SH-SY5Y (cell line): ENCODE results near the gene CCSER1.

ENCODE experiments used
- GATA2 ChIP-seq: IDR thresholded peaks from 2 replicates; pipeline ENCODE4 v1.6.1; 2011; ENCODE audit warnings: mild to moderate bottlenecking, low read depth, low read length
- GATA3 ChIP-seq: IDR thresholded peaks from 2 replicates; pipeline ENCODE4 v1.6.1; 2011; ENCODE audit warnings: low read depth, mild to moderate bottlenecking, low read length, moderate library complexity

CCSER1 gene

DNA sequence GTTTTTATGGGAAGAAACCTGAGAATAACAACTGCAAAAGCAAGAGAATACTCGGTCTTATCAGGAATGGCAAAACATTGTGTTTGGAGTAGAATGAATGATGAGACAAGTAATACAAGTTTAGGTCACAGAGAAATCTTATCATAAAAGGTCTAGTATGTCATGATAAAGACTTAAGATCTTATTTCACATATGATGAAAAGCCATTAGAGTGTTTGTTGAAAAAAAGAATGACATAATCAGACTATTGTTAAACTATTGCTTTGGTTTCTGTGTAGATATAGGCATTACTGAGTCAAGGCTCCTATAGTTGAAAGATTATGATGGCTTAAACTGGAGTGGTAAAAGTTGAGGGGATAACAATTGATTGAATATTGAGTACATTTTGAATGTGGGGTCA is 603.6 kb downstream of the CCSER1 start:
- no peak for TF ChIP-seq GATA3
- no peak for TF ChIP-seq GATA2

DNA sequence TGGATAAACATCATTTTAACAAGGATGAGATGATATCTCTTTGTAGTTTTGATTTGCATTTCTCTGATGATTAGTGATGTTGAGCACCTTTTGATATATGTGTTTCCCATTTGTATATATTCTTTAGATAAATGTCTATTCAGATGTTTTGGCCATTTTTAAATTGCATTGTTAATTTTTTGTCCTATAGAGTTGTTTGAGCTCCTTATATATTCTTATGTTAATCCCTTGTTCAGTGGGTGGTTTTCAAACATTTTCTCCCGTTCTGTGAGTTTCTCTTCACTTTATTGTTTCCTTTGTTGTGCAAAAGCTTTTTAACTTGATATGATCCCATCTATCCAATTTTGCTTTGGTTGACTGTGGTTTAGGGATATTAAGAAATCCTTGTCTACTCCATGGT is 606.0 kb downstream of the CCSER1 start:
- TF ChIP-seq GATA3, result no peak
- TF ChIP-seq GATA2, result no peak

DNA sequence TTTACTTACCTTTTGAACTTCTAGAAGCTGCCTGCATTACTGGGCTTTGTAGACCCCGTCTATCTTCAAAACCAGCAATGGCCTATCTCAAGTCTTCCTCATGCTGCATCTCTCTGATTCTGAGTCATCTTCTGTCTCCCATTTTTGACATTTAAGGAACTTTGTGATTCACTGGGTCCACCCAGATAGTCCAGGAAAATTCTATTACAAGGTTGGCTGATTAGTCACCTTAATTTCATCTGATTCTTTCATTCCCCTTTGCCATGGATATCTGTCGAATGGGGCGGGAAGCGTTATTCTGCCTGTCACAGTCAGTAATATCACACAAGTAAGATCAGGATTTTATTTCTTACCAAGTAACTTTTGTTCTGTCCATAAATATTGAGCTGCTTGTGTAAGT is 618.0 kb downstream of the CCSER1 start:
- TF ChIP-seq GATA3 (no peak), GATA2 (no peak)

DNA sequence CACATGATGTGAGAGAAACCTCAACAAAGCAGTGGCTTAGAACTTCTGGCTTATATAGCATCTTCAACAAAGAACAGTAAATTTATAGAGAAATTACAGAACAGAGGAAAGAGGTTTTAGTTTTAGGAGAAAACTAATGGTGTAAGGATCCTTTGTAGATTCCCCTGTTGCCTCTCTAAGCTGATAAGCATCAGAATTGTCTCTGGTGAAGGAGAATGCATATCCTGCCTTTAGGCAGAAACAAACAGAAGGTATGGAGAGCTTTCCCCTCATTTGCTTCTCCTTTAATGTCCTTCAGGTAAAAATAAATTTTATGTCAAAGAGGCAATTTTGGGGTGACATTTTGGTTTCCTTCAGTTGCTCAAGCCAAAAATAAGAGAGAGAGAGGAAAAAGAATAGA is 625.9 kb downstream of the CCSER1 start:
- TF ChIP-seq GATA2 (no peak), GATA3 (no peak)

GRCh38 chr4:90757534-90758060 is 630.4 kb downstream of the CCSER1 start:
- TF ChIP-seq GATA3 (no peak), GATA2 (no peak)

DNA sequence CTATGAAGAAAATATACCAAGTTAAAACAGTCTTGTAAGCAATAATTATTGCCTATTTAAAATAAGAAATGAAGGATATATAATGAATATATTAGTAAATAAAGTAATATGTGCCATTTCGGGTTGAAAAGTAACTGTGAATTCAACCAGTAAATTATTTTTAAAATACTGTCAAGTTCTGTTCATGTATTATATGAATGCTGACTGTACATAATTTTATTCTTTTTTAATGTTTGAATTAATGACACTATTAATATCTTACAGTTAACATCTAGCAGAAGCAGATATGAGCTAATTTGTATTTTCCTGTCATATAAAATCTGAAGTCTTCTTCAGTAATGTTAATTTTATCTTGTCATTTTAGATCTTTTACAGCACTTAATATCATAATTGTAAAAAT is 632.9 kb downstream of the CCSER1 start:
- TF ChIP-seq GATA3, result no peak
- no peak for TF ChIP-seq GATA2

DNA sequence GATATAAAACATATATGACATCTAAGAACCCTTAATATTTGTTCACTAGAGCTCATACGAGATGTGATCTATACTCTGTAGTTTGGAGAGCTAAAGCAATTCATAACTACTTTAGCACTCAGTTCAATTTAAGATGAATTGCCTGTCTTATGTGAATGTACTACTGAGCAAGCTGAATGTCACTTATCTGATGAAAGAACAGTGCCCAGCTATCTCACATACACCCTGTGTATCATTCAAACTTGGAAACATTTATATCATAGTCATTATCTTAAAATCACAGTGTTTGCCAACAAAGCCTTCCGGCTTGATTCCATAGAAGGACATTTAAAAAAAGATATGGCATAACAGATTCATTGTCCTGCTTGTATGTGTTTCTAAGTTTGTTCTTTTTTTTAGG is 639.6 kb downstream of the CCSER1 start:
- no peak for TF ChIP-seq GATA3
- TF ChIP-seq GATA2, result no peak

- TF ChIP-seq GATA3 (no peak), GATA2 (no peak)
Observed at GRCh38 chr4:90769251-90769650, 642.1 kb downstream of the CCSER1 start.

DNA sequence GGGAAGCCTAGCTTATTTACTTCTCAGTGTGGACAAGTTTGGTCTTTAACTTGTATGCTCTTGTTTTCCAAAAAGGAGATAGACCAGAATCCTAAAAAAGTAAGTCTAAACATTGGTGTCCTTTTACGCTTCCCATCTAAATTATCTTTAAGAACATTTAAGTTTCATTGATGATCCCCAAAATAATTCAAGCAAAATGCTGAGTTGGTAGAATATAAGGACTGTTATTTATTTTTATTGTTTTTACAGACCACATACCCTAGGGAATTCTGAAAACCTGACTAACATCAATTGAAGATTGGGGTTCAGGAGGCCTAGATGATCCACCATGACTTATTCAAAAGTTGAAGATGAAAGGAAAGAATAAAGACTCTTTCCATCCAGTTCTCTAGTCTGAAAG is 653.0 kb downstream of the CCSER1 start:
- TF ChIP-seq GATA3 (no peak), GATA2 (no peak)

DNA sequence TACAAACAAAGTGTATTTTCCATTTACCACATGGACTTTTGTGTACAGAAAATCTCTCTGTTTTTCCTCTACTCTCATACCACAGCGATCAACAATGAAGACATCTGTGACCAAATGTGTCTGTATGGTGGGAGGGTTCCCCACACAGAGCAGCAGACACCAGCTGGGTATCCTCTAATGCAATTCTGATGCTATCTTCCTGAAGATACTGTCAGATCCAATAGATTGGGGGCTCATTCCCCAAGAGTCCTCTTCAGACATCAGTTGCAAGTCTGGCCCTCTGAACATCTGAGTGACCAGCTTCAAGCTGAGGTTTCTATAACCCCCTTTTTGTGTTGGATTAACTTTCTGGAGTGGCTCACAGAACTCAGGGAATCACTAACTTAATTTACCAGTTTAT is 659.4 kb downstream of the CCSER1 start:
- peak; percentile 80; the same call in 1 of the 2 replicates for TF ChIP-seq GATA3
- TF ChIP-seq GATA2, result peak; percentile 69

GRCh38 chr4:90792696-90793095 is 665.5 kb downstream of the CCSER1 start:
- no peak for TF ChIP-seq GATA3
- no peak for TF ChIP-seq GATA2

GRCh38 chr4:90798948-90799347 is 671.8 kb downstream of the CCSER1 start:
- TF ChIP-seq GATA2 (no peak), GATA3 (no peak)

DNA sequence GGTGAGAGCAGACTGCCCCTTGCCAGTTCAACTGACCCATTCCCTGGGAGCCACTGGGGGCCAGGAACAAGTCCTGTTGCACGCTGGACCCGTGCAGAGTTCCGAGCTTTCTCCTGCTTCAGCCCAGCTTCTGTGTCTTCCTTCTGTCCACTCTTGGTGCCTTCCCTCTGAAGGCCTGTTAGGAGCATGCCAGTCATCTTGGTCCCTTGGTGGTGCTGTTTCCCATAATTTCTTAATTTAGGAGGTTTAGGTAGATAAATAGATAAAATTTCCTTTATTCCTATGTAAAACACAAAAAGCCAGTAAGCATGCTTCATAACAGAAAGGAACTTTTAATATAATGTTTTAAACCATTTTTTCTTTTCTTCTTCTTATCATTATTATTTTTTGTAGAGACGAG is 672.7 kb downstream of the CCSER1 start:
- TF ChIP-seq GATA2 (no peak), GATA3 (no peak)

DNA sequence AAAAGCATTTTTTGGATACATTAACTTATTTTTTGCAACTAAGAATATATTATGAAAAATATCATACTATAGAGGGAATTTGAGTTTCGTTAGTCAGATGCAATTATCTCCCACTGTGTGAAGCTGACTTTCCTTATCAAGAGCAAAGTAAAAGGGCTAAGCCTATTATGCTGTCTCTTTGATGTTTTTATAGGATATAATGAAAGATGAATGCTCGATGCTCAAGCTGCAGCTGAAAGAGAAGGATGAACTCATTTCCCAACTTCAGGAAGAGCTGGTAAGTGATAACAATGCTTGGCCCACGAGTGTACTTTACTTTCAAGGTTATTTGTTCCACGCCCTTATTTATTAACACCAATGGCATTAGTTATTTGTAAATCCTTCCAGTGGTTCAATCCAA is 688.4 kb downstream of the CCSER1 start:
- TF ChIP-seq GATA2 (no peak), GATA3 (no peak)

- TF ChIP-seq GATA3 (no peak), GATA2 (no peak)
Observed at GRCh38 chr4:90816754-90817153, 689.6 kb downstream of the CCSER1 start.

DNA sequence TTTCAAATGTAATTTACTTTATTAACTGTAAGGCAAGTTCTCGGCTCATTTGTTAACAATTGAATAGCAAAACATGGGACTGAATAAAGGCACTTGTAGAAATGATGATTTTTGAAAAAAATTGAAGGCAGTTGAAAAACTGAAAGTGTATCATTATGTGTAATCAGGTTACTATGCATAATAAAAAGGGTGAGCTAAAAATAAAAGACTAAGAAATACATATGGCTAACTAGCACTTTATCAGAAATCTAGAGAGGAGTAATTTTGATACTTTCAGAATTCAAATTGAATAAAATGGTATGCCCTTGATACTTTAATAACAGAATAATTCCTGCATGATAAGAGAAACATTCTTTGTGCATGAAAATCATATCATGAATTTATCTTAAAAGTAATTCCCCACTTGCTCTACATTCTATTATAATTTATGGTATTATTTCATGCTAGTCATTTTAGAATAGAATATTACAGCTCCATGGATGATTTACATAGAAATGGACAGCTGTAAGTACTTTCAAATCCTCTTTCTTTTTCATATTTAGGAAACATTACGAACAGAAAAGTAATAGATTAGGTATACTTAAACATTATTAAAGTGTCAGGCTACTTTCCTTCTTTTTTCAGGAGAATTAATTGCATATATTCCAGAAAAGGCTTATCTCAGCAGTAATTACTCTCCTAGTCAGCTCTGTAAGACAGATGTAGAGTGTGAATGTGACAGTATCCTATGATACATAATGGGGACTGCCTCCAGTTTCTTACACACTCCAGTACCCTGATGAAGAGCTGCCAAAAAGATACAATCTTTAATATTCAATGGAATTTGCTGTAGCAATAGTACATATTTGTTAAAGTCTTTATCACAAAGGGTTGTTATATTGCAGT is 697.3 kb downstream of the CCSER1 start:
- no peak for TF ChIP-seq GATA2
- no peak for TF ChIP-seq GATA3
